Stomach (tissue), 9 donors: ENCODE measurements around the gene IFNA21. TPM values are rescaled to one million over a fixed set of nuclear protein-coding genes. Genes with fewer than 3 reads are reported as not detected.

Experiments used
- DNase-seq, 2 donors: peaks; one replicate each; pipeline versions ENCODE4 v3.0.0 to v3.0.0-alpha.2; 2013 to 2019
- H3K27ac ChIP-seq, 5 donors: fragments of 200-600 bp in 4 of 5; sonication (generic) in 4 of 5; one replicate each; pipeline ENCODE4 v1.5.1; 2013 to 2019; ENCODE audit warnings: mild to moderate bottlenecking in 1 of 5, moderate library complexity in 1 of 5
- H3K27me3 ChIP-seq, 3 donors: fragments of 200-600 bp; sonication (generic); one replicate each; pipeline ENCODE4 v1.5.1; 2017 to 2019; ENCODE audit warnings: mixed run types in 1 of 3
- H3K36me3 ChIP-seq, 4 donors: fragments of 200-600 bp; sonication (generic); 1 replicate in 3 of 4; 2 replicates in 1 of 4; pipeline ENCODE4 v1.5.1; 2016 to 2019
- H3K4me1 ChIP-seq, 4 donors: fragments of 200-600 bp; sonication (generic); one replicate each; pipeline ENCODE4 v1.5.1; 2016 to 2019
- H3K4me3 ChIP-seq, 4 donors: fragments of 200-600 bp; sonication (generic) in 3 of 4; one replicate each; pipeline ENCODE4 v1.5.1; 2016 to 2019; ENCODE audit warnings: mild to moderate bottlenecking in 1 of 4
- H3K9me3 ChIP-seq, 4 donors: fragments of 200-600 bp; sonication (generic); one replicate each; pipeline ENCODE4 v1.5.1; 2016 to 2019
- EP300 ChIP-seq: sonication (generic); formaldehyde crosslinking; IDR thresholded peaks from one replicate; pipeline ENCODE4 v1.6.1; 2017; ENCODE audit warnings: antibody characterized with exemption
- POLR2A ChIP-seq, 4 donors: fragments of 450-650 bp; IDR thresholded peaks; one replicate each; pipeline ENCODE4 v1.6.1; 2016; ENCODE audit warnings: antibody characterized with exemption in 4 of 4, control low read depth in 2 of 4, mild to moderate bottlenecking in 1 of 4, moderate library complexity in 1 of 4
- POLR2AphosphoS5 ChIP-seq, 3 donors: sonication (generic); formaldehyde crosslinking; IDR thresholded peaks; one replicate each; pipeline ENCODE4 v1.6.1; 2016; ENCODE audit warnings: antibody characterized with exemption in 3 of 3
- WGBS, 5 donors: extraction: QIAGEN DNeasy Blood & Tissue Kit in 3 of 5; methylation state at CpG; one replicate each; pipeline versions ENCODE4 v1.1.5 to v1.1.7; 2013 to 2018; 5-methylcytosine and 5-hydroxymethylcytosine counted together
- intact Hi-C: fragments of 100-400 bp; cut with DNase I; formaldehyde crosslinking; loops from one replicate; pipeline ENCODE4 v1.15.1; 2023; ENCODE audit warnings: low total_unique reads
- polyA plus RNA-seq, 3 donors: library from polyadenylated mRNA; stranded (reverse); fragments of 200-250 nt; gene quantifications; one replicate each; pipeline ENCODE4 v1.2.3, GENCODE V29; 2013
- total RNA-seq, 5 donors: library from RNA; depleted of rRNA; stranded (reverse); fragments of >200 nt; gene quantifications; one replicate each; pipeline versions ENCODE4 v1.1.0 to v1.2.3, GENCODE V29; 2014 to 2016
- TF ChIP-seq, protein P1 (sequence below), 7 experiments: fragments of 450-650 bp in 4 of 7; fragments of 200-600 bp in 3 of 7; sonication (generic) in 3 of 7; IDR thresholded peaks; one replicate each; pipeline ENCODE4 v1.5.1; 2016 to 2019; ENCODE audit warnings: antibody characterized with exemption in 7 of 7, control low read depth in 2 of 7, mild to moderate bottlenecking in 1 of 7
- donor health status: healthy with polysubstance abuse.
- donor health status: Bipolar disorder and iron deficiency.
- donor health status: healthy.

IFNA21 gene
- total and polyA plus RNA-seq, 8 donors, result not detected

DNA sequence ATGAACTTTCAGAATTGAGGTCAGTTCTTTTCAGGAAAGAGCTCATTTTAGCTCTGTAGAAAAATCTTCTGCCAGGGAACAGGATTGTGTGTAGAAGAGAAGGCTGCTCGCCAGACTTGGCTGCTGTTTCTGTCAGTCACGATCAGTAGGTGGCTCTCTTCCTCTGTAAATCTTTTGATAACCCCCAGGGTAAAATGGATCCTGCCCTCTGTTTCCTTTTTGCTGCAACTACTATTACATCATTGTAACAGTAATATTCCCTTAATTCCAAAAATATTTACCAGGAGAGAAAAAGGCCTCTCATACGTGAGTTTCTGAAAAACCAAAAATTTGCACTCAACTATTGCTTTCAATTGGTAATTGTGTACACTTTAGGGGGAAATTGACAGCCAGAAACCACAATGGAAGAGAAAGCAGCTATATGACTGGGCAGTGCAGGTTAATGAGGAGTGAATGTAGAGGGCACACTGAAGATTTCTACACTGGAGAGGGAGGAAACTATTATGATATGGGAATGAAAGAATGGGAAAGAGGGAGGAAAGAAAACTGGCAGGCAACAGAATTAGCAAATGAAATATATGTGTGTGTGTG is 12.3 kb downstream of the IFNA21 start:
- no peak overlapping the region for H3K27ac ChIP-seq
- TF ChIP-seq, protein P1, sequence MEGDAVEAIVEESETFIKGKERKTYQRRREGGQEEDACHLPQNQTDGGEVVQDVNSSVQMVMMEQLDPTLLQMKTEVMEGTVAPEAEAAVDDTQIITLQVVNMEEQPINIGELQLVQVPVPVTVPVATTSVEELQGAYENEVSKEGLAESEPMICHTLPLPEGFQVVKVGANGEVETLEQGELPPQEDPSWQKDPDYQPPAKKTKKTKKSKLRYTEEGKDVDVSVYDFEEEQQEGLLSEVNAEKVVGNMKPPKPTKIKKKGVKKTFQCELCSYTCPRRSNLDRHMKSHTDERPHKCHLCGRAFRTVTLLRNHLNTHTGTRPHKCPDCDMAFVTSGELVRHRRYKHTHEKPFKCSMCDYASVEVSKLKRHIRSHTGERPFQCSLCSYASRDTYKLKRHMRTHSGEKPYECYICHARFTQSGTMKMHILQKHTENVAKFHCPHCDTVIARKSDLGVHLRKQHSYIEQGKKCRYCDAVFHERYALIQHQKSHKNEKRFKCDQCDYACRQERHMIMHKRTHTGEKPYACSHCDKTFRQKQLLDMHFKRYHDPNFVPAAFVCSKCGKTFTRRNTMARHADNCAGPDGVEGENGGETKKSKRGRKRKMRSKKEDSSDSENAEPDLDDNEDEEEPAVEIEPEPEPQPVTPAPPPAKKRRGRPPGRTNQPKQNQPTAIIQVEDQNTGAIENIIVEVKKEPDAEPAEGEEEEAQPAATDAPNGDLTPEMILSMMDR (IDR thresholded peaks at IDR 0.05), result no peak
- TF ChIP-seq EP300, result no peak
- H3K27me3 ChIP-seq, result no peaks in the 10 kb centered on the region
- intact Hi-C loops, result no loop called here
- 8 to 11% (median 10%) methylated on average over 3 of the region's 3 CpGs for WGBS, 5 donors
- H3K4me3 ChIP-seq, result no peak overlapping the region
- no peaks in the 10 kb centered on the region for H3K36me3 ChIP-seq
- peaks cover 0 to 3% (median 0%) of the 10 kb centered on the region in 4 donors for H3K9me3 ChIP-seq
- DNase-seq, result peak in 1 of 2 donors; percentile 17
- peaks cover 0 to 6% (median 0%) of the 10 kb centered on the region in 4 donors for H3K4me1 ChIP-seq

DNA sequence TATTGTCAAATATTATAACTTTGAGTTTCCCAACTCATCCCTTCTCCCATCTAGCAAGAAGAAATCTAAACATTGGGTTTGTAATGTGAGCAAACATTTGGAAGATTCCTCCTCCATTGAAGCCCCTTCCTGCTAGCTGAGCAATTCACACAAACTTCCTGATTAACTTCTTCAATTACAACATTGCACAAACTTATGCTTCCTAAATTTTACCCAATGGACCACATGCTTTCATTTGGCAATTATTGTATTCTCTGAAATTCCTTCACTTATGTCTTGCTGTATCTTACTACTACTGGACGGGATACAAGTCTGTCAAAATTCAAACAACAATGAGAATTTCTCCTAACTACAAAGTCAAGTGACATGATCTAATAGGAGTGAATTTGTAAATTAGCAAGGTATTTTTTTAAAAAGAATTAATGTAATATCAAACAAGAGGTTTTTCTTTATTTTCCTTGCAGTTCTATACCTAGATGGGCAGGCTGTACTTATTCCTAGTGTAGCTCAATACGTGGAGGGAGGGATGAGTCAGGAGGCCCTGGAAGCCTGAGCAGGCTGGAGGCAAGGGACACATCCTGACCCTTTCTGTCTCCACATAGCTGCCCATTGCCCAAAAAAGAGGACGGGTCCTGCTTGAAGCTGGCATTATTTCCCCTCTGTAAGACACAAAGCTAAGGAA is 13.0 kb downstream of the IFNA21 start:
- intact Hi-C loops, result no loop called here
- H3K4me1 ChIP-seq, result peaks cover 0 to 6% (median 0%) of the 10 kb centered on the region in 4 donors
- H3K4me3 ChIP-seq, result no peak overlapping the region
- H3K27ac ChIP-seq, result no peak overlapping the region
- peaks cover 0 to 3% (median under 1%) of the 10 kb centered on the region in 4 donors for H3K9me3 ChIP-seq
- no peaks in the 10 kb centered on the region for H3K36me3 ChIP-seq
- 36 to 48% (median 39%) methylated on average over 3 of the region's 3 CpGs for WGBS, 5 donors
- TF ChIP-seq EP300, result no peak
- TF ChIP-seq POLR2A (IDR thresholded peaks at IDR 0.05), result no peak
- TF ChIP-seq POLR2AphosphoS5 (IDR thresholded peaks at IDR 0.05), result no peak
- TF ChIP-seq, protein P1 (IDR thresholded peaks at IDR 0.05), result no peak
- no peak for DNase-seq
- no peaks in the 10 kb centered on the region for H3K27me3 ChIP-seq

DNA sequence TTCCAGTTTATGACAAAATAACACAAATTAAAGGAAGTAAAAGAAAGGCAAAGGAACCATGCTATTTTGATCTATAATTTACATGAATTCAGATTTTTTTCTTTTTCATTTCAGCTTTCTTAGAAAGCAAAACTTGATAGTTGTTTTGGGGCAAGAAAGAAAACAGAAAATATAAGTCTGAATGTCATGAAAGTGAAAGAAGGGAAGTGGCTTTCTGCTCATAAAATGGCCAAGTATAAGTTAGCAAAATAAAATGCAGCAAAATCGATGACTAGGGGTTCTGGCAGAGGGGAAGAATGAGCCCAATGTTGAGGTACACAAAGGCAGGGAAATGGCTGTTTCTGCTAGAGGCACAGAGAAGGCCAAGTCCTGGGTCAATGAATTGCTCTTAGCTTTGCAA is 21.9 kb downstream of the IFNA21 start:
- Histone ChIP-seq H3K9me3 (peaks cover 0 to 4% (median 2%) of the 10 kb centered on the region in 4 donors), H3K27ac (no peak overlapping the region), H3K27me3 (no peaks in the 10 kb centered on the region), H3K4me1 (no peaks in the 10 kb centered on the region), H3K4me3 (no peak overlapping the region), H3K36me3 (no peaks in the 10 kb centered on the region)
- TF ChIP-seq, protein P1 (IDR thresholded peaks at IDR 0.05), result no peak
- TF ChIP-seq POLR2A (IDR thresholded peaks at IDR 0.05) (no peak), EP300 (no peak), POLR2AphosphoS5 (IDR thresholded peaks at IDR 0.05) (no peak)
- intact Hi-C loops, result no loop called here
- 63 to 79% (median 71%) methylated on average over 1 of the region's 1 CpG for WGBS, 5 donors
- DNase-seq, result no peak

DNA sequence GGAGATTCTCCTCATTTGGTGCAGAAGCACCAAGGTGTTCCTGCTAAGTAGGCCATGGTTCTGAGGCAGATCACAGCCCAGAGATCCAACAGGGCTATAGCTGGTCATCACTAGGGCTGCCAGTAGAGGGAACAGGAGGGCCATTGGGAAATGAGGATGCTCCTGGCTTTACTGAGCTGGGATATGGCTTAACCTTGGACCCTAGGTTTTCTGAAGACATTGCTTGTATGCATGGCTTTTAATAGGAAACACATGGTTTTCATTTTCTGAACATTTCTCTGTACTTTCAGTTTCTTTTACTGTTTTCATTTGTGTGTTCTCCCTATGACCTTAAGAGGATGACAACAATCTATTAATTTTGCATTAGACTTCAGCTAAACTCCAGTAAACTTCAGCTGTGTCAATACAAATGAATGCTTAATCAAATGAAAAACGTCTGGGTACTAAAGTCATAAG is 25.0 kb downstream of the IFNA21 start, which contains the start of gene IFNW1:
TSS of gene IFNW1 (minus strand) at position 406 of the 456 bp plus-strand sequence. CDS start at position 144, 262 bp downstream.
- WGBS, 5 donors, result 18 to 30% (median 29%) methylated on average over 1 of the region's 1 CpG
- H3K27ac ChIP-seq, result no peak within 1 kb of the TSS
- H3K9me3 ChIP-seq, result no peaks in the 10 kb centered on the region
- H3K4me3 ChIP-seq, result no peak within 1 kb of the TSS
- DNase-seq, result no peak
- intact Hi-C loops, result no loop called here
- no peaks in the 10 kb centered on the region for H3K36me3 ChIP-seq
- H3K27me3 ChIP-seq, result no peaks in the 10 kb centered on the region
- TF ChIP-seq POLR2A (IDR thresholded peaks at IDR 0.05) (no peak), POLR2AphosphoS5 (IDR thresholded peaks at IDR 0.05) (no peak), EP300 (no peak)
- TF ChIP-seq, protein P1 (IDR thresholded peaks at IDR 0.05), result no peak
- no peaks in the 10 kb centered on the region for H3K4me1 ChIP-seq
